GM19351 (cell line): ENCODE measurements around the gene PTPRN2.

ENCODE experiments used
- ATAC-seq: cut with Tn5 transposase; IDR thresholded peaks from one replicate; pipeline ENCODE4 v1.9.1; 2021; ENCODE audit warnings: mild to moderate bottlenecking, moderate library complexity; ENCODE audit not compliant: unreplicated experiment

The PTPRN2 gene

GRCh38 chr7:158558816-158559215 lies 28.8 kb downstream of the PTPRN2 start:
- no peak for ATAC-seq

GRCh38 chr7:158557441-158557755 lies 30.2 kb downstream of the PTPRN2 start:
- no peak for ATAC-seq

GRCh38 chr7:158556721-158557440 lies 30.7 kb downstream of the PTPRN2 start:
- ATAC-seq: no peak

GRCh38 chr7:158555034-158555520 lies 32.5 kb downstream of the PTPRN2 start:
- no peak for ATAC-seq

- ATAC-seq: no peak
Observed at GRCh38 chr7:158550886-158551452, 36.7 kb downstream of the PTPRN2 start.

- ATAC-seq: no peak
Observed at GRCh38 chr7:158550394-158550700, 37.3 kb downstream of the PTPRN2 start.

- no peak for ATAC-seq
Observed at GRCh38 chr7:158549616-158550393, 37.8 kb downstream of the PTPRN2 start.

GRCh38 chr7:158549176-158549615 lies 38.4 kb downstream of the PTPRN2 start:
- ATAC-seq: no peak

DNA sequence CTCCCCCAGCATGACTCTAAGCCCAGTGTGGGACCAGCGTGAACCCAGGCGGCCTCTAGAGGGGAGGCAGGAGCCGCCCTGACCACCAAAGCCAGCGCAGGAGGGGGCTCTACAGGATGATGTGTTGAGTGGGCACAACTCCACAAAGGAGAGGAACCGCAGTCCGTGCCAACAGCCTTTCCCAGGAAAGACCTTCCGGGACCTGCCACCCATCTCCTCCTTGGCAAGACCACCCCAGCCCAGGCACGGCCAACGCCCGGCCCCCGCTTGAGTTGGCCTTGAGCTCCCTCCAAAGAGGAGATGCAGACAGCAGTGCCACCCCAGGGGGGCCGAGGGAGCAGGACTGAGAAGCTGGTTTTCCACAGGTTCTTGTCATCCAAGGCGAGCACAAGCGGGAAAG lies 38.9 kb downstream of the PTPRN2 start:
- ATAC-seq: no peak

DNA sequence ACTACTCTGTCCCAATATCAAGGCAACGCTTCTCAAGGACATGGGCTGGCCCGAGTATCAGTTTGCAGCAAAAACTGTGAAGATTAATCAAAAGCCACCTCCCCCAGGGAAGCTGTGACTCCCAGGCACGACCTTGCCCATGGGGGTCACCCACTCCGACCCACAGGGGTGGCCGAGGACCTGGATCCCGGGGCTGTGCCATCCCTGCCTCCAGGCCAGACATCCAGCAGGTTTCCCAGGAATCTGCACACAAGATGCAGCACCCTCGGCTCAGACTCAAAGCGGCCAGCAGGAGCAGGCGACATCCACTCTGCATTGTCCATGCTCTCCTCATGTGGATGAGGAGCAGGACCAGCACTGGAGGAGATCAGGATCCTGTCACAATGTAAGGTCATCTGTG lies 39.8 kb downstream of the PTPRN2 start:
- no peak for ATAC-seq

DNA sequence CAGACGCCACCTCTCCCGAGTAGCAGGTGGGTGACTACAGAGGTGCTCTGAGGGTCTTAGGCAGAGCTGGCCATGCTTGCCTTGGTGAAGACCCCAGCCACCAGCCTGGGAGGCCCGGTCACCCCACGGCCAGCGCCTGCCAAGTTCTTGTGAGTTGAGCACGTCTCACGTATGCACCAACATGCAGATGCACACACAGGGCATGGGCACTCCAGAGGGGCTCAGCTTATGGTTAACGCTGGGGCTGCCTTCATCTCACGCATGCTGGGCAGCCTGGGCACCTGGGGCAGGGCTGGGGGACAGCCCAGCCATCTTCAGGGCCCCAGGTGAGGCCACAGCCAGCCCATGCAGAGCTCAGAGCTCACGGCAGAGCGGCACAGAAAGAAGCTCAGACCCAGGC lies 41.0 kb downstream of the PTPRN2 start:
- ATAC-seq: no peak

- ATAC-seq: no peak
Observed at GRCh38 chr7:158546214-158546613, 41.4 kb downstream of the PTPRN2 start.

DNA sequence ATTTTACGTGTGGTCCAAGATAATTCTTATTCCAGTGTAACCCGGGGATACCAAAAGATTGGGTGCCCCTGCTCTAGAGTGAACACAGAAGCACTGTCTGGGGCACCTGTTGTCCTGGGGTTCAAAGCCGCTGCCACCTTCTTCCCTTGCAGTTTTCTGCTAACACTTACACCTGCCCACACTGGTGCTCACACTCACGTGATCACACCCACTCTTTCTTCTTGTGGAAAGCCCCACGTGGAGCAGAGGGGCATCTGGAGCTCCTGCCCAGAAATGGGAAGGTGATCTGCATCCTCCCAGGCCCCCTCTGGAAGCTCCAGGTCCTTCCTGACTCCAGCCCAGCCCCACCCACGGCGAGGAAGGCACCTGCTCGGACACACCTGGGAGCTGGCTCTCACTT lies 42.9 kb downstream of the PTPRN2 start:
- ATAC-seq: no peak

GRCh38 chr7:158543840-158544239 lies 43.8 kb downstream of the PTPRN2 start:
- no peak for ATAC-seq

DNA sequence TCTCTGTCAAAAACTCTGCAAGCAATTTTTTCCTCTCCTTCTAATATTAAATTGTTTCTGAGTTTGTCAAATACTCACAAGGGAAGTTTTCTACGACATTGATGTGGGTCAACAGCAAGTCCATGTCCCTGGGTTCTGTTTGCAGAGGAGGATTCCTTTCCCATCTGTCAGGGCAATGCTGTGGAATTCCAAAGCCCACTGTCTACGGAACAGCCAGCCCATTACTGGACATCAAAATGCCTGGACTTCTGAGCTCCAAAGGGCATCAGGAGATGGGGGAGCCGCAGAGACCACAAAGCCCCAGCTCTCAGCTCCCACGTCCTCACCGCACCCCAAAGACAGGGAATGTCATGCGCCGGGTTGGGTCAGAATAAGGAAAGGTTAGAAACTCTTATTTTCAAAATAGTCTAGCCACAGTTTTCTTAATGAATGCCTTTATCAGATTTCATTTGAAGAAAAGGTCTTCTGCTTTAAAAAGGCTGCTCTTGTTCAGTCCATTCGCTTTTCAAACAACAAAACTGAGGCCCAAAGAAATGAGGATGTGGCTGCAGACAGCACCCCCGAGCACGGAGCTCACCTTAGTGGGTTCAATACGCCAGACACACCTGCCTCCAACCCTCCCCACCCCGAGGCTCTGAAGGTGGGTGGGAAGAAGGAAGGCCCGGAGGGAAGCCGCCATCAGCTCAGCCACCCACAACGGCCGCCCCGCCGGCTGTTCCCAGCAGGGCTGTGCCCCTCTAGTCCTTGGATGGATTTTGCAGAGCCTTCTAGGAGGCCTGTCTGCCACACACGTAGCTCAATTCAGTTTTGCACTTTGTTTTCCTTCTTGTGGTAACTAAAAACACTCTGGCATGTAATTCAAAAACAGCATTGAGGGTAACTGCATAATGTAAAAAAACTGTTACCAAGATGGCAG lies 44.7 kb downstream of the PTPRN2 start:
- no peak for ATAC-seq

DNA sequence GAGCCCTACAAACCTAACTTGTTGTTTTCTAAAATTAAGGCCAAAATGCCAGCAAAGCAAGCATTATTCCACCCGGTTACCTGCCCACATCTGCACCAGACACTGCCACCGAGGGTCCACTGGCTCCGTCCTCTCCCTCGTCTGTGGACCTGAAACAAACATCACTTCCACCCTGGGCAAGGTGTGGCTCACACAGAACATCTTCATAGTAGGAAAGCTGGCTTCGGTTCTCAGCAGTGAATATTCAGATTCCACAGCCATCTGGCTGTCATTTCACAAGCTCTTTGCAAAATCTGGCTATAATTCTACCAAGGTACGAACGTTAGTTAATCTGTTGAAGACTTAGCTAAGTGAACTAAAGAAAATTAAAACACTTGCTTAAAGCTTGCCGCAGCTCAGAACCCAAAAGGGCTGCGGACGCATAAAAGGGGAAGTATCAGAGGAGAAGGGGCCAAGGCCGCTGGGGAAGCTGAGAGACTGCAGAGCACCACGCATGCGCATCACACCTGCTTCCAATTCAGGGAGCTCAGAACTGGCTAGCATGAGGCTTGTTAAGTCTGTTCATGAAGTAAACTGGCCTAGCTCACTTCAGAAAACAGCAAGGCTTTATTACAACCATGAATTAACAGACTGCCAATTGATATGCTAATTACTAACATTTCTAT lies 46.1 kb downstream of the PTPRN2 start:
- peak; percentile 81 for ATAC-seq

- no peak for ATAC-seq
Observed at GRCh38 chr7:158539711-158540146, 47.9 kb downstream of the PTPRN2 start.

GRCh38 chr7:158538156-158538946 lies 49.3 kb downstream of the PTPRN2 start:
- ATAC-seq: no peak

DNA sequence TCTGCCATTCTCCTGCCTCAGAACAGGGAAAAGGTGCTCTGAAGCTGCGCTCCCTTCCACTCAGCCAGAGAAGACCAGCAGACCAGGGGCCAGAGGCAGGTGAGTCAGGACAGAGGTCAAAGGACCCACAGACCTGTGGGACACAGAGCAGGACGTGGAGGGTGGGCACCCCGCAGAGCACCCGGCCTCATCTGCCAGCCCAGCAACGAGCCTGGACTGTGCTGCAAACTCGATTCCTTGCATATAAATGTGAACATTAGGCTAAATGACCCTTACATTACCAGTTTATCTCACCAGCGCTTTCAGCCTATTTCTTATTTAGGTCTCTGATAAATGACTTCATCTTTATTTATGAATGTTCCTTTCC lies 50.1 kb downstream of the PTPRN2 start:
- no peak for ATAC-seq
